ENCODE measurements around the gene TET2.

Gene TET2

DNA sequence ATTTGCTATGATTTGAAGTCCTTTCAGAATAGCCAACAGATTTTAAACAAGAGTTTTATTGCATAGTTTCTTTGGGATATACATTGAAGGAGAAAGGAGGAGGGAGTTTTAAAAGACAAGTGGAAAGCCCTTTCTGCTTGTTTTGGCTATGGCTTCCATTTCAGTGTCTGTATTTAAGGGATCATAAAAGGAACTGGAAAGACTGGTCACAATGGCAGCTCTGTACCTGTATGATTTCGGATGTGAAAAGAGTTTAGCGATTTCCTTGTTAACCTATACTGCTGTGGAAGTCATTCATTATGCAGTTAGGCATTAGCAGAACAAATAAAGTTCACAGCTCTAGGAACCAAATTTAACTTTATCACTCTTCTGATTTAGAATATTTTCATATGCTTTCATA is 60.7 kb downstream of the TET2 start:
- no peak for DNase-seq (ENCODE audit: low spot score)
- in situ Hi-C loops (cut with MboI; ENCODE audit: low sequenced_read_pairs, unreplicated experiment) = no loop called here
- TF ChIP-seq, protein P1, sequence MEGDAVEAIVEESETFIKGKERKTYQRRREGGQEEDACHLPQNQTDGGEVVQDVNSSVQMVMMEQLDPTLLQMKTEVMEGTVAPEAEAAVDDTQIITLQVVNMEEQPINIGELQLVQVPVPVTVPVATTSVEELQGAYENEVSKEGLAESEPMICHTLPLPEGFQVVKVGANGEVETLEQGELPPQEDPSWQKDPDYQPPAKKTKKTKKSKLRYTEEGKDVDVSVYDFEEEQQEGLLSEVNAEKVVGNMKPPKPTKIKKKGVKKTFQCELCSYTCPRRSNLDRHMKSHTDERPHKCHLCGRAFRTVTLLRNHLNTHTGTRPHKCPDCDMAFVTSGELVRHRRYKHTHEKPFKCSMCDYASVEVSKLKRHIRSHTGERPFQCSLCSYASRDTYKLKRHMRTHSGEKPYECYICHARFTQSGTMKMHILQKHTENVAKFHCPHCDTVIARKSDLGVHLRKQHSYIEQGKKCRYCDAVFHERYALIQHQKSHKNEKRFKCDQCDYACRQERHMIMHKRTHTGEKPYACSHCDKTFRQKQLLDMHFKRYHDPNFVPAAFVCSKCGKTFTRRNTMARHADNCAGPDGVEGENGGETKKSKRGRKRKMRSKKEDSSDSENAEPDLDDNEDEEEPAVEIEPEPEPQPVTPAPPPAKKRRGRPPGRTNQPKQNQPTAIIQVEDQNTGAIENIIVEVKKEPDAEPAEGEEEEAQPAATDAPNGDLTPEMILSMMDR (IDR thresholded peaks at IDR 0.05; ENCODE audit: borderline replicate concordance, control extremely low read depth, extremely low read depth, insufficient read depth, missing control alignments) = no peak

DNA sequence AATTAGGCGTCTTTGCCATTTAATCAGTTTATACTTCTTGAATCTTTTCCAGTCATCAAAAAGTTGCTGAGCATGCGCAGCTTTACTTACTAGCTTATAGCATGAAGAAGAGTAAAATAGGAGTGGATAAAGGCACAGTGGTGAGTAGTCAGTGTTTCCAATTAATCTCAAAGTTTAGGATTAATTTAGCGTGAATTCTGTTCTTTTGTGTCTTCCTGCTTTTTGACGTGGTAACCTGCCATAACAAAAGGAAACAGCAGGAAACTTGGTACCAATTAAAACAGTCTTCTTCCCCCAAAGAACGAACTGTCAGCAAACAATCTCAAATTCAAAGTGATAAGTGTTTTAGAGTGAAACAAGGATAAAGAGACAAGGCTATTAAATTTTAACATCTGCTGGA is 61.9 kb downstream of the TET2 start:
- TF ChIP-seq, protein P1 (IDR thresholded peaks at IDR 0.05; ENCODE audit: borderline replicate concordance, control extremely low read depth, extremely low read depth, insufficient read depth, missing control alignments) = no peak
- no peak for DNase-seq (ENCODE audit: low spot score)
- in situ Hi-C loops (cut with MboI; ENCODE audit: low sequenced_read_pairs, unreplicated experiment) = no loop called here

DNA sequence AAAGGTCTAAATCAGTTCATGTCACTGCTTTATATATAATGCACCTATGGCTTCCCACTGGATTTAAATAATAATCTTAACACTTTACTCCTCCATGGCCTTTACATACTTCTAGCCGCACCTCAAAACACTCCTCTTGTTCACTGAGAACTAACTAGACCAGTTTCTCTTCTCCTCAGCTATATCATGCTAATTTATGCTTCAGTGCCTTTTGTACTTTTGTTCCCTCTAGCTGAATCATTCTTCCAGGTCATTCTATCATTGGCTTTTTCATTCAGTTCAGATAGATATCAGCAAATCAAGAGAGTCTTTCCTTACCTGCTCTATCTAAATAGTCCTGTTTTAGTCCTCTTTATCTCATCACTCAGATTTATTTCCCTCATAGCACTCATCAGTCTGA is 64.2 kb downstream of the TET2 start:
- TF ChIP-seq, protein P1 (IDR thresholded peaks at IDR 0.05; ENCODE audit: borderline replicate concordance, control extremely low read depth, extremely low read depth, insufficient read depth, missing control alignments) = no peak
- no peak for DNase-seq (ENCODE audit: low spot score)
- in situ Hi-C loops (cut with MboI; ENCODE audit: low sequenced_read_pairs, unreplicated experiment) = no loop called here

DNA sequence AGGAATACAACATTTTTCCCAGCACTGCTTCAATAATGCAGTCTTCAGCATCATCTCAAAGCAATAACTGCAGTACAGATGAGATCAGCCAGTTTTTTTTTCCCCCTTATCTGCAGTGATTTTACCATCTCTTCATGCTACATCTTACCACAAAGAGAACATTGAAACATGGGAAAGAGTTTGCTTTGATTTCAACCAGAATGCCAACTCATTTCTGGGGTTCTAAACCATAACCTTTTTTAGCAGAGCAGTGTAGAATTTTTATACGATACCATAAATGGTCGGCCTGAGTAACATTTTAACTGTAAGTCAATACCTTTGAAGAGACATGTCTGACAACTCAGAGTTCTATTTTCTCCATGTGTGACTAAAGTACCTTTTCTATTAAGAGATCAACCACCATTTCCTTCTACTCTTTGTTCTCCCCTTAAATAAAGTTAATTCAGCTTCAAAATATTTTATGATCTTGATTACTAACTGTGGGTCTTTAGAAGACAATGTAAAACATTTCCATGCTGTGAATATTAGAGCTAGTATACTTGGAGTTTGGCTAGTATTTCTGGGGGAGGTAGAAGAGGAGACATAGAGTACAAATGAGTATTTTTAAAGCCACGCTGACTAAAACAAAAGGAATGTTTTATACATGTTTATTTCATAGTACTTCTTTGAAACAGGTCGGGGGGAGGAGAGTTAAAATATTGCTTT is 69.1 kb downstream of the TET2 start:
- TF ChIP-seq, protein P1 (IDR thresholded peaks at IDR 0.05; ENCODE audit: borderline replicate concordance, control extremely low read depth, extremely low read depth, insufficient read depth, missing control alignments) = no peak
- in situ Hi-C loops (cut with MboI; ENCODE audit: low sequenced_read_pairs, unreplicated experiment) = no loop called here
- DNase-seq (ENCODE audit: low spot score) = peak; percentile 23

DNA sequence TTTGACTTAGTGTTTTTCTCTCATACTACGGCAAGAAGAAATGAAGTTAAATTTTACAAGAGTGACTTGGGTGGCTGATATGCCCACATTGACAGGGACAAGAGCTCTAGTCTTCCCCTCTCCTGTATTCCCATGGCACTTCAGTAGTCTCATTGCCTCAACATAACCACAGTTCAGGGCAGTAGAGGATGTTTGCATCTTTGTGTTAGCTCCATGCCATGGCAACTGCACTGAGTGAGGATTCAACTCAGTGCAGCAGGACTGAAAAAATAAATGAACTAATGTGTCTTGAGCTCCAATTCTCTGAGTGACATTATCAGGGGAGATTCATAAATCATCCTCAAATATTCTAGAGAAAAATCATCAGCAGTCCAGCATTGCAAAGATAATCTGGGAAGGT is 78.8 kb downstream of the TET2 start:
- in situ Hi-C loops (cut with MboI; ENCODE audit: low sequenced_read_pairs, unreplicated experiment) = no loop called here
- DNase-seq (ENCODE audit: low spot score) = no peak
- TF ChIP-seq, protein P1 (IDR thresholded peaks at IDR 0.05; ENCODE audit: borderline replicate concordance, control extremely low read depth, extremely low read depth, insufficient read depth, missing control alignments) = no peak

DNA sequence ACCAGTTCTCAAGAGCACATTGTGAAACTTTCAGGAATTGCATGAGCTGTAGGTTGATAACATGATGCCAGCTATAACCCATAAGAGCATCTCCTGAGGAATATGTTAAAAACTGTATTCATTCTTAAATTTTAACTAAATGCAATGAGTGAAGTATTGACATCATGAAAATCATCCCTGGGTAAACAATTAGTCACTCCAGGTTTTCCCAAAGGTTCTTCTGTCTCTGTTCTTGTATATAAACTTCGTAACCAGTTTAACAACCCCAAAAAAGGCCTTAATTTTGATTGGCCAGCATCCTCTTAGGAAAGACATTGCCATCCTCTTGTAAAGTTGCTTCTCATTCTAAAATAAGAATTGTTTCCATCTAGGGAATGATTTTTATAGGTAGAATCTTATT is 80.4 kb downstream of the TET2 start:
- in situ Hi-C loops (cut with MboI; ENCODE audit: low sequenced_read_pairs, unreplicated experiment) = no loop called here
- TF ChIP-seq, protein P1 (IDR thresholded peaks at IDR 0.05; ENCODE audit: borderline replicate concordance, control extremely low read depth, extremely low read depth, insufficient read depth, missing control alignments) = no peak
- no peak for DNase-seq (ENCODE audit: low spot score)

All from GM13976 (cell line).